ENCODE measurements around the gene CTPS1. TPM values are rescaled to one million over a fixed set of nuclear protein-coding genes. Genes with fewer than 3 reads are reported as not detected.
A peak's percentile ranks its signal among the peaks of the same experiment; 100 is the strongest.

CTPS1 gene
- total and polyA plus RNA-seq, 2 donors from 2014 or later, result 8.8 to 23.8 TPM

DNA sequence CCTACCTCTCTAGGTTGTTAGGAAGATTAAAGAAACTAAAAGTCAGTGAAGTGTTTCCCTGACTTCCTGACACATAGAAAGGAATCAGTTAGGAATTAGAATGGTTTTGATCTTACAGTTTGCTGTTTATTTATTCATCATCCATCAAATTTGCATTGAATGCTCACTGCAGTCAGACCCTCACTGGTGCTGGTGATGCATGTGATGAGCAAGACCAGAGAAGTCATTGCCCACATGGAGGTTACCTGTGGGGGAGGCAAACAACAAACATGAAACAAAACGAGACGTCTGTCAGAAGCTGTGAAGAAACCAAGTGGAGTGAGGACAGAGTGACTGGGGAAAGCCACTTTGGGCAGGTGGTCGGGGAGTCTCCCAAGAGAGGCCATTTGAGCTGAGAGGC, 6.4 kb downstream of the CTPS1 start:
- no peak overlapping the region for H3K4me3 ChIP-seq (ENCODE audit: low read length in 3 of 3)
- H3K4me1 ChIP-seq (ENCODE audit: control insufficient read depth in 2 of 3, insufficient read depth in 2 of 3, low read depth in 1 of 3, low read length in 3 of 3), result peaks cover 9 to 32% (median 23%) of the 10 kb centered on the region in 3 donors
- DNase-seq (no peak), FAIRE-seq (no peak)
- intact Hi-C loops (cut with DNase I), result no loop called here
- no peaks in the 10 kb centered on the region for H3K9me3 ChIP-seq (ENCODE audit: control insufficient read depth in 2 of 3, insufficient read depth in 1 of 3, low read length in 3 of 3)
- H3K36me3 ChIP-seq (ENCODE audit: control insufficient read depth in 2 of 3, insufficient read depth in 3 of 3, low read length in 3 of 3), result peaks cover 3 to 15% (median 9%) of the 10 kb centered on the region in 3 donors
- no peak overlapping the region for H3K9ac ChIP-seq (ENCODE audit: low read length in 3 of 3)
- H3K27ac ChIP-seq (ENCODE audit: low read depth in 2 of 2, low read length in 2 of 2), result peak overlapping the region; percentile 37 to 56
- no peaks in the 10 kb centered on the region for H3K27me3 ChIP-seq (ENCODE audit: control insufficient read depth, insufficient read depth, low read length)
- TF ChIP-seq CTCF (IDR thresholded peaks at IDR 0.05; ENCODE audit: borderline replicate concordance, extremely low read depth, insufficient read depth), result no peak

GRCh38 chr1:40986328-40986783, 6.9 kb downstream of the CTPS1 start:
- Histone ChIP-seq H3K27ac (ENCODE audit: low read depth in 2 of 2, low read length in 2 of 2) (peak overlapping the region; percentile 56 to 66), H3K27me3 (ENCODE audit: control insufficient read depth, insufficient read depth, low read length) (no peaks in the 10 kb centered on the region), H3K36me3 (ENCODE audit: control insufficient read depth in 2 of 3, insufficient read depth in 3 of 3, low read length in 3 of 3) (peaks cover 3 to 16% (median 9%) of the 10 kb centered on the region in 3 donors), H3K9ac (ENCODE audit: low read length in 3 of 3) (no peak overlapping the region), H3K9me3 (ENCODE audit: control insufficient read depth in 2 of 3, insufficient read depth in 1 of 3, low read length in 3 of 3) (no peaks in the 10 kb centered on the region), H3K4me3 (ENCODE audit: low read length in 3 of 3) (no peak overlapping the region), H3K4me1 (ENCODE audit: control insufficient read depth in 2 of 3, insufficient read depth in 2 of 3, low read depth in 1 of 3, low read length in 3 of 3) (peaks cover 9 to 28% (median 22%) of the 10 kb centered on the region in 3 donors)
- DNase-seq (no peak), FAIRE-seq (no peak)
- no peak for TF ChIP-seq CTCF (IDR thresholded peaks at IDR 0.05; ENCODE audit: borderline replicate concordance, extremely low read depth, insufficient read depth)
- intact Hi-C loops (cut with DNase I), result no loop called here

GRCh38 chr1:40986956-40987355, 7.5 kb downstream of the CTPS1 start:
- FAIRE-seq, result no peak
- Histone ChIP-seq H3K9me3 (ENCODE audit: control insufficient read depth in 2 of 3, insufficient read depth in 1 of 3, low read length in 3 of 3) (no peaks in the 10 kb centered on the region), H3K4me3 (ENCODE audit: low read length in 3 of 3) (no peak overlapping the region), H3K27me3 (ENCODE audit: control insufficient read depth, insufficient read depth, low read length) (no peaks in the 10 kb centered on the region), H3K4me1 (ENCODE audit: control insufficient read depth in 2 of 3, insufficient read depth in 2 of 3, low read depth in 1 of 3, low read length in 3 of 3) (peaks cover 9 to 25% (median 22%) of the 10 kb centered on the region in 3 donors), H3K36me3 (ENCODE audit: control insufficient read depth in 2 of 3, insufficient read depth in 3 of 3, low read length in 3 of 3) (peaks cover 3 to 22% (median 14%) of the 10 kb centered on the region in 3 donors), H3K9ac (ENCODE audit: low read length in 3 of 3) (no peak overlapping the region), H3K27ac (ENCODE audit: low read depth in 2 of 2, low read length in 2 of 2) (peak overlapping the region; percentile 61 to 66)
- TF ChIP-seq CTCF (IDR thresholded peaks at IDR 0.05; ENCODE audit: borderline replicate concordance, extremely low read depth, insufficient read depth), result no peak
- intact Hi-C loops (cut with DNase I), result no loop called here
- peak in 2 of 5 donors; percentile 26 to 71 for DNase-seq

All from kidney (tissue), 14 donors.